A549 treated with CpdA at 1 μM for 4 hours (cell line): ENCODE data around the gene IMP3. TPM values are rescaled to one million over a fixed set of nuclear protein-coding genes. Genes with fewer than 3 reads are reported as not detected.

Experiments
- total RNA-seq: library from RNA; stranded (reverse); fragments of 200-300 nt; extraction: Qiagen RNA extraction; gene quantifications from 5 replicates; pipeline ENCODE4 v1.2.3, GENCODE V29; 2022; ENCODE audit warnings: low read depth

Gene IMP3
- total RNA-seq, result 91.4 to 134 TPM (median 131 TPM) in 5 replicates

GRCh38 chr15:75639709-75640482, at the start of gene IMP3:
TSS of gene IMP3 (minus strand) at chr15:75640224. CDS start at chr15:75640168, 56 bp downstream.

GRCh38 chr15:75647370-75648155, 7.5 kb upstream of the IMP3 start, which contains the start of gene SNX33:
TSS of gene SNX33 (plus strand) at chr15:75647912. CDS start at chr15:75649103, 1,191 bp downstream.

GRCh38 chr15:75625542-75626347, 14.3 kb downstream of the IMP3 start, which contains the start of gene SNUPN:
TSS of gene SNUPN (minus strand) at chr15:75625725. CDS start at chr15:75621051, 4,674 bp downstream.

Other genes starting within 250 kb of the IMP3 start
- gene SIN3A, start 188.5 kb downstream of the IMP3 start, total RNA-seq, result 25.8 to 38.2 TPM (median 33.5 TPM) in 5 replicates
- 36.3 to 49.9 TPM (median 45.3 TPM) in 5 replicates for gene PTPN9, start 60.9 kb downstream of the IMP3 start, total RNA-seq
- 31.5 to 35.0 TPM (median 33.5 TPM) in 5 replicates for gene SNUPN, start 14.5 kb downstream of the IMP3 start, total RNA-seq
- 12.8 to 17.0 TPM (median 16.1 TPM) in 5 replicates for gene SNX33, start 7.7 kb upstream of the IMP3 start, total RNA-seq
- 0.09 to 0.13 TPM (median 0.12 TPM) in 5 replicates for gene CSPG4, start 72.6 kb upstream of the IMP3 start, total RNA-seq
- 32.3 to 37.0 TPM (median 34.1 TPM) in 5 replicates for gene UBE2Q2, start 203.2 kb upstream of the IMP3 start, total RNA-seq